HG02970 (cell line): ENCODE results near the gene PRR19.
A peak's percentile ranks its signal among the peaks of the same experiment; 100 is the strongest.

Experiments used
- ATAC-seq: cut with Tn5 transposase; IDR thresholded peaks from one replicate; pipeline ENCODE4 v1.9.1; 2021; ENCODE audit warnings: mild to moderate bottlenecking, moderate library complexity, moderate number of reproducible peaks; ENCODE audit not compliant: unreplicated experiment, low FRiP score

The PRR19 gene

GRCh38 chr19:42281827-42282762 lies 19.8 kb upstream of the PRR19 start:
- ATAC-seq = no peak

- no peak for ATAC-seq
Measured at GRCh38 chr19:42282819-42283187, 19.1 kb upstream of the PRR19 start.

DNA sequence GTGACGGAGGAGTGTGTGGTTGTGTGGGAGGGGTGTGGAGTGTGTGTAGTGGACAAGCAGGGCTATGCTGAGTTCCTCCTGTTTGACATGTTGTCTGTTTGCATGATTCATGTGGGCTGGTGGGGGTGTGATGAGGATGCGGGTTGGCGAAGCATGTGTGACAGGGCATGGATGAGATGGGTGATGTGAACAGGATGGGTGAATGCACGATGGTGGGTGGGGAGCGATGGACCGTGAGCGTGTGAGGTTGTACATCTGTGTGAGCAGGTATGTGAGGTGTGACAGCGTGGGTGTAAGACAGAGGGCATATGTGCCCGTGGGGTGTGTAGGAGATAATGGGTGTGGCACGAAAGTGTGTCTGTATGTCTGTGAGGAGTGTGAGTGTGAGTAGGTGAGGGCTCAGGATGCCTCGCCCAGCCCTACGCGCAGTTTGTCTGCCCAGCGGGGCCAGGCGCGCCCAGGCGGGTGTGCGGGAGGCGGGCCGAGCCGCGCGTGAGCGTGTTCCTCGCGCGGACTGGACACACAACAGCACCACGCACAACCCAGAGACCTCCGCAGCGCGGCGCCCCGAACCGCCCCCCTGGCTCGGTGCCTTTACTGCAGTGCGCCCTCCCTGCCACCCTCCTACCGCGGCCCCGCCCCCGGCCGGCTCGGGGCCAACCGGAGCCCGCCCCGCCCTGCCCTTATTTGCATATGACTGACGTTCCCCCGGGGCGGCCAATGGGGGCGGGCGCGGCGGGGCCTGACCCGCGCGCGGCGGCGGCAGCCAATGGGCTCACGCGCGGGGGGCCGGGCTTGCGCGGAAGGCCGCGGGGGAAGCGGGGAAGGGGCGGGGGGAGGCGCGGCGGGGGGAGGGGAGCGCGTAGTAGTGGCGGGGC lies 18.5 kb upstream of the PRR19 start:
- ATAC-seq = peak; percentile 40

DNA sequence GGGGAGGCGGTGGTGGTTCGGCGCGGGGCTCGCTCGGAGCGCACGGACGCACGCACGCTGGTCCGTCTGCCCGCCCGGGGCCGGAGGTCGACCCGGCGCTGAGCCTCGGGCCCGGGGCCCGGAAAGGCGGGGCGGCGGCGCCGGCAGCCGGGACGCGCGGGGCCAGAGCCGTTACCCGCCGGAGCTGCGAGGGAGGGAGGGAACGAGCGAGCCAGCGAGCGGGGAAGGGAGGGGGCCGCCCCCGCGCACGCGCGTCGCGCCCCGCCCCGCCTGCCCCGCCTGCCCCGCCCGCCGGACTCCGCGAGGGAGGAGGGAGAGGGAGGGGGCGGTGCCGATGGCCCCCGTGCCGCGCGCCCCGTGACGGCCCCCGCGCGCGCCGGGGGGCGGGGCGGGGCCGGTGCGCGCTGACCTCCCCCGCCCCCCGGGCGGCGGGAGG lies 17.8 kb upstream of the PRR19 start:
- ATAC-seq = peak; percentile 41

GRCh38 chr19:42284591-42285341 lies 17.2 kb upstream of the PRR19 start:
- ATAC-seq = peak; percentile 1

GRCh38 chr19:42285541-42285941 lies 16.4 kb upstream of the PRR19 start:
- ATAC-seq = no peak

DNA sequence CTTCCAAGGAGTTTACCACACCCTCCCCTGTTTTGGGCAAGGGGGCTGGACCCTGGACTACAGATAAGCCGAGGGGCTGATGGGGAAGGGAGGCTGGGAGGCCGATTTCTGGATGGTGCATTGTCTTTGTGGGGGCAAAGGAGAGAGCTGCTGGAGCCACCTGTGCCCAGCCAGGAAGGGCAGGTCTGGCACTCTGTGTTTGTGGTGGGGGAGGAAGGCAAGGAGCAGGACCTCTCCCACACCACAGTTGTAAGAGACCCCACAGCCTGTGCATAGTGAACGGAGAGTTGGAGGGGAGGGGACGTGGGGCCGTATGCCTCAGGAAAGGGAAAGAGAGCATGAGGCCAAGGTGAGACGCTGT lies 16.0 kb upstream of the PRR19 start:
- no peak for ATAC-seq

- ATAC-seq = no peak
Measured at GRCh38 chr19:42286349-42287016, 15.4 kb upstream of the PRR19 start.

- ATAC-seq = no peak
Measured at GRCh38 chr19:42287017-42287826, 14.7 kb upstream of the PRR19 start.

- no peak for ATAC-seq
Measured at GRCh38 chr19:42287827-42288107, 14.2 kb upstream of the PRR19 start.

GRCh38 chr19:42288387-42288786 lies 13.5 kb upstream of the PRR19 start:
- no peak for ATAC-seq

DNA sequence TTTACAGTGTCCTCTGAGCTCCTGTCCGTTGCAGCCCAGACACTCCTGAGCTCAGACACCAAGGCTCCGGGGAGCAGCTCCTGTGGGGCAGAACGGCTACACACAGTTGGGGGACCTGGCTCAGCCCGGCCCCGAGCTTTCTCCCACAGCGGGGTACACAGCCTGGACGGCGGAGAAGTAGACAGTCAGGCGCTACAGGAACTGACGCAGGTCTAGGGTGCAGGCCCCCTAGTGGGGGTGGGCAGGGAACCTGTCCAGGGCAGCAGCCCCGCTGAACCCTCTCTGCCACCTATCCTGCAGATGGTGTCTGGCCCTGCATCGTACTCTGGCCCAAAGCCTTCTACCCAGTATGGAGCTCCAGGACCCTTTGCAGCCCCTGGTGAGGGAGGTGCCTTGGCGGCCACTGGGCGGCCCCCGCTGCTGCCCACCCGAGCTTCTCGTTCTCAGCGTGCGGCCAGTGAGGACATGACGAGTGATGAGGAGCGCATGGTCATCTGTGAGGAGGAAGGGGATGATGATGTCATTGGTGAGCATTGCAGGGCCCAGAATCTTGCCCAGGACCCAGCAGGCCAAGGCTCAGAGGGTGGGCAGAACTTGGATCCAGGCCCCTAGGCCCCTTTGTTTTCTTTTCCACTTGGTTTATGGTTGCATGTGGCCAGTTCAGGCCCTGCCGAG lies 12.9 kb upstream of the PRR19 start:
- ATAC-seq = no peak

DNA sequence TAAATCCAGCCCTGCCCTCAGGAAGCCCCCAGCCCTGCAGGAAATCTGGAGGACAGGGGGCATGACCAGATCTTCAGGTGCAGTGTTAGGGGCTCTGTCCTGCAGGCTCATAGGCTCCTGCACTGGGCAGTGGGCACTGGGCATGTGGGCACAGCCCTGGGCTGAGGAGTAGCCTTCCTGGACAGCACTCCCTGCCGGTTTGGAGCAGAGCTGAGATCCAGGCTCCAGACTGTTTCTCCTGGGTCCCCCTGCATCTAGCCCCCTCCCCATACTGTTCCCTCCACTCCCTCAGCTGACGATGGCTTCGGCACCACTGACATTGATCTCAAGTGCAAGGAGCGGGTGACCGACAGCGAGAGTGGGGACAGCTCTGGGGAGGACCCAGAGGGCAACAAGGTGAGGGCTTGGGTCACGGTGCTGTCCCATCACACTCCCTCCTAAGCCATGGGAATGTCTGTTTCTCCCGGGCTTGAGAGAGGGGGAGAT lies 12.3 kb upstream of the PRR19 start:
- no peak for ATAC-seq

DNA sequence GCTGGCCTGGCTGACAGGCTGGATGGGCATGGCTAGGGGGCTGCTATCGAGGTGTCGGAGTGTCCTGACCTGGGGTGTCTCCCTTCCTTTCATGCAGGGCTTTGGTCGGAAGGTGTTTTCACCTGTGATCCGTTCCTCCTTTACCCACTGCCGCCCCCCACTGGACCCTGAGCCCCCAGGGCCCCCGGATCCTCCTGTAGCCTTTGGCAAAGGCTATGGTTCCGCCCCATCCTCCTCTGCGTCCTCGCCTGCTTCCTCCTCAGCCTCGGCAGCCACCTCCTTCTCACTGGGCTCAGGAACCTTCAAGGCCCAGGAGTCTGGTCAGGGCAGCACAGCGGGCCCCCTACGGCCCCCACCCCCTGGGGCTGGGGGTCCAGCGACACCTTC lies 11.8 kb upstream of the PRR19 start:
- ATAC-seq = no peak

DNA sequence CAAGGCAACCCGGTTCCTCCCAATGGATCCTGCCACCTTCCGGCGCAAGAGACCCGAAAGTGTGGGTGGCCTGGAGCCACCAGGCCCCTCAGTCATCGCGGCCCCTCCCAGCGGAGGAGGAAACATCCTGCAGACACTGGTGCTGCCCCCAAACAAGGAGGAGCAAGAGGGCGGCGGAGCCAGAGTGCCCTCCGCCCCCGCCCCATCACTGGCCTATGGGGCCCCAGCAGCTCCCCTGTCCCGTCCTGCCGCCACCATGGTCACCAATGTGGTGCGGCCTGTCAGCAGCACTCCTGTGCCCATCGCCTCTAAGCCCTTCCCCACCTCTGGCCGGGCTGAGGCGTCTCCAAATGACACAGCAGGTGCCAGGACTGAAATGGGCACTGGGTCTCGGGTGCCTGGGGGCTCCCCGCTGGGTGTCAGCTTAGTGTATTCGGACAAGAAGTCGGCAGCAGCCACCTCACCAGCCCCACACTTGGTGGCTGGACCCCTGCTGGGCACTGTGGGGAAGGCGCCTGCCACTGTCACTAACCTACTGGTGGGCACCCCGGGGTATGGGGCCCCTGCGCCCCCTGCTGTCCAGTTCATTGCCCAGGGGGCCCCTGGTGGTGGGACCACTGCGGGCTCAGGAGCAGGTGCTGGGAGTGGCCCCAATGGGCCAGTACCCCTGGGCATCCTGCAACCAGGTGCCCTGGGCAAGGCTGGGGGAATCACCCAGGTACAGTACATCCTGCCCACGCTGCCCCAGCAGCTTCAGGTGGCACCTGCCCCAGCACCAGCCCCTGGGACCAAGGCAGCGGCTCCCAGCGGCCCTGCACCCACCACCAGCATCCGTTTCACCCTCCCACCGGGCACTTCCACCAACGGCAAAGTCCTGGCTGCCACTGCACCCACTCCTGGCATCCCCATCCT lies 11.2 kb upstream of the PRR19 start:
- ATAC-seq = no peak

GRCh38 chr19:42291435-42291810 lies 10.5 kb upstream of the PRR19 start:
- no peak for ATAC-seq

GRCh38 chr19:42292042-42292960 lies 9.6 kb upstream of the PRR19 start:
- ATAC-seq = no peak
